ENCODE data around the gene AFMID. TPM values are rescaled to one million over a fixed set of nuclear protein-coding genes. Genes with fewer than 3 reads are reported as not detected.

AFMID gene
- total and polyA plus RNA-seq, 9 of the 15 experiments (the other 6 are each of a cell fraction or from before 2014, with no cell fraction given) = 62.1 to 188 (median 74.4) TPM

DNA sequence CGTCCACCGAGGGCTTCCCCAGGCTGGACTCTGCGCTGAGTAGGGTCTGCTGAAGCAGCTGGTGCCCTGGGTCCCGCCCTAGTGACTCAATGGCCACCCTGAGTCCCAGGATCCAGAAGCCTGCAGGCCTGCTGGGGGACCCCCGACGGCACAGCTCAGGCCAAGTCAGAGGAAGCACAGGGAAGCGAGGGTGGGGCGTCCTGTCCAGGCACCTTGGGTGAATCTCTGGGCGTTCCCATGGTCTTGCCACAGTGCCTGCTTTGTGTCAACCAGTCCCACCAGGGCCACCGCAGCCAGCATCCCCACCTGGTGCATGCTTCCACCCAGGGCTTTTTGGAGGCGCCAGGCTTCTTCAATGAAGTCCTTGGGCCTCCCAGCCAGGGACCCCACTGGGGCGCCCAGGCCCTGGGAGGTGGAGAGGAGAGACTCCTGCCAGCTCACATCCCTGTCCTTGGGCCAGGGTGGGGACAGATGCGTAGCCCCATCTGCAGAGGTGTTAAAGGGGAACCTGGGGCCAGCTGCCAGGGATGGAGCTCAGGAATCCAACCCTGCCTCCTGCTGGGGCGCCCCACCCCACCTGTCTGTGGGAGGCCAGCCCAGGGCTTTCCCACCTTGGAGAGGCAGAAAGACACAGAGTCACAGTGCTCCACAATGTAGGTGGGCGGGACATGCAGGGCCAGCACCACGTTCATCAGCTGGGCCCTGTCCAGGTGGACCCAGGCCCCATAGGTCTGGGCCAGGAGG is 62.1 kb downstream of the AFMID start:
- intact Hi-C loops (cut with micrococcal nuclease) = no loop called here
- BruUV-seq (replicated peaks) = no TSS peak
- no peak overlapping the region for H2AFZ ChIP-seq (ENCODE audit: low read depth, low read length)
- ATAC-seq = no peak
- H3K27me3 ChIP-seq (ENCODE audit: control insufficient read depth in 2 of 2, insufficient read depth in 2 of 2, low read length in 2 of 2) = no peaks in the 10 kb centered on the region
- no peak overlapping the region for H3K4me3 ChIP-seq
- FAIRE-seq = no peak
- TF ChIP-seq, protein P1, sequence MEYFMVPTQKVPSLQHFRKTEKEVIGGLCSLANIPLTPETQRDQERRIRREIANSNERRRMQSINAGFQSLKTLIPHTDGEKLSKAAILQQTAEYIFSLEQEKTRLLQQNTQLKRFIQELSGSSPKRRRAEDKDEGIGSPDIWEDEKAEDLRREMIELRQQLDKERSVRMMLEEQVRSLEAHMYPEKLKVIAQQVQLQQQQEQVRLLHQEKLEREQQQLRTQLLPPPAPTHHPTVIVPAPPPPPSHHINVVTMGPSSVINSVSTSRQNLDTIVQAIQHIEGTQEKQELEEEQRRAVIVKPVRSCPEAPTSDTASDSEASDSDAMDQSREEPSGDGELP (CRISPR knock-in tag; IDR thresholded peaks at IDR 0.05; ENCODE audit: borderline replicate concordance) = 0 out of 2 replicates have a peak, but pooled peaks have one; percentile 9
- no peak for TF ChIP-seq SRF (CRISPR knock-in tag; IDR thresholded peaks at IDR 0.05)
- DNase-seq (ENCODE audit: extremely low read depth in 1 of 4, low spot score in 3 of 4) = no peak
- ChIA-PET CTCF (ENCODE audit: low intra/inter-chr PET ratio) (interaction anchor here (2.7 to 3.2 kb wide), 2 partner anchors 136 to 172 kb away, joined by 19 to 37 read pairs; no protein-coding TSS in a partner anchor), POLR2A (interaction anchor here (0.8 to 1.5 kb wide), 2 partner anchors 10 to 29 kb away, joined by 3 read pairs; no protein-coding TSS in a partner anchor)
- no peaks in the 10 kb centered on the region for H3K36me3 ChIP-seq (ENCODE audit: control insufficient read depth, insufficient read depth, low read length)
- peak overlapping the region in 1 of 2 experiments; percentile 81; a peak in 2 of 4 replicates for H3K9ac ChIP-seq (ENCODE audit: insufficient read depth in 1 of 2, low read depth in 2 of 2, low read length in 2 of 2)
- no peaks in the 10 kb centered on the region for H4K20me1 ChIP-seq (replicated peaks; ENCODE audit: control insufficient read depth, insufficient read depth, low read length)
- peaks cover 7% of the 10 kb centered on the region for H3K79me2 ChIP-seq (ENCODE audit: control insufficient read depth, insufficient read depth, low read length)
- H3K9me1 ChIP-seq (ENCODE audit: control insufficient read depth, insufficient read depth, low read length) = no peaks in the 10 kb centered on the region
- no peaks in the 10 kb centered on the region for H3K9me3 ChIP-seq (replicated peaks; ENCODE audit: control insufficient read depth, insufficient read depth, low read depth, low read length)
- 79% methylated on average over 14 of the region's 16 CpGs for WGBS (ENCODE audit: insufficient coverage, low coverage, missing lambda C conversion rate)
- peaks cover 20 to 61% of the 10 kb centered on the region in 2 experiments for H3K4me1 ChIP-seq (replicated peaks in 1 of 2; ENCODE audit: control insufficient read depth in 2 of 2, insufficient read depth in 2 of 2, low read length in 2 of 2)
- in situ Hi-C loops (cut with MboI) = no loop called here
- no peak overlapping the region for H3K27ac ChIP-seq (ENCODE audit: extremely low read depth, low read depth, low read length)
- H3K4me2 ChIP-seq (ENCODE audit: insufficient read depth, low read length) = no peak overlapping the region
